NCI-H2171 (cell line): ENCODE data around the gene S100A9.

Experiments
- DNase-seq: peaks from one replicate; lab custom pipeline; 2025; lab: John Stamatoyannopoulos, UW

S100A9 gene

GRCh38 chr1:153361480-153362109 lies 3.9 kb downstream of the S100A9 start:
- DNase-seq: no peak

- DNase-seq: peak; percentile 46
Measured at GRCh38 chr1:153362187-153362775, 4.6 kb downstream of the S100A9 start.

- DNase-seq: no peak
Measured at GRCh38 chr1:153363641-153364040, 6.0 kb downstream of the S100A9 start.

GRCh38 chr1:153364156-153364555 lies 6.5 kb downstream of the S100A9 start:
- no peak for DNase-seq

GRCh38 chr1:153364766-153365666 lies 7.4 kb downstream of the S100A9 start:
- DNase-seq: no peak

- no peak for DNase-seq
Measured at GRCh38 chr1:153365696-153366095, 8.0 kb downstream of the S100A9 start.

- no peak for DNase-seq
Measured at GRCh38 chr1:153366261-153366660, 8.6 kb downstream of the S100A9 start.

GRCh38 chr1:153367090-153367489 lies 9.4 kb downstream of the S100A9 start:
- DNase-seq: no peak

GRCh38 chr1:153368495-153368894 lies 10.8 kb downstream of the S100A9 start:
- DNase-seq: no peak

- no peak for DNase-seq
Measured at GRCh38 chr1:153370146-153370545, 12.5 kb downstream of the S100A9 start.

- DNase-seq: no peak
Measured at GRCh38 chr1:153371231-153371630, 13.6 kb downstream of the S100A9 start.

GRCh38 chr1:153372571-153372970 lies 14.9 kb downstream of the S100A9 start:
- no peak for DNase-seq

GRCh38 chr1:153374071-153374470 lies 16.4 kb downstream of the S100A9 start:
- no peak for DNase-seq

GRCh38 chr1:153375511-153375910 lies 17.9 kb downstream of the S100A9 start, which contains the start of gene S100A12:
S100A12 (minus strand) TSS chr1:153375621; CDS start chr1:153374592, 1,029 bp downstream.
- DNase-seq: no peak

- DNase-seq: no peak
Measured at GRCh38 chr1:153379591-153379990, 21.9 kb downstream of the S100A9 start.

GRCh38 chr1:153380711-153381110 lies 23.1 kb downstream of the S100A9 start:
- DNase-seq: no peak

GRCh38 chr1:153384958-153385580 lies 27.4 kb downstream of the S100A9 start:
- DNase-seq: no peak

- no peak for DNase-seq
Measured at GRCh38 chr1:153386500-153386901, 28.8 kb downstream of the S100A9 start.

GRCh38 chr1:153387001-153387400 lies 29.3 kb downstream of the S100A9 start:
- DNase-seq: no peak

GRCh38 chr1:153387785-153388184 lies 30.1 kb downstream of the S100A9 start:
- DNase-seq: no peak

GRCh38 chr1:153389401-153389800 lies 31.7 kb downstream of the S100A9 start:
- DNase-seq: no peak
